NCI-H748 (cell line): Measurements from ENCODE around the gene ZNF74.
"Not testable (repeated sequence)": the region's sequence is repeated elsewhere in the genome, so short reads cannot be mapped to it uniquely, and the experiment has no call there.

Experiments used
- DNase-seq: peaks from one replicate; lab custom pipeline; 2025; ENCODE audit not compliant: unreplicated experiment; lab: John Stamatoyannopoulos, UW

Gene ZNF74

GRCh38 chr22:20399866-20400605, 6.1 kb downstream of the ZNF74 start:
- DNase-seq: no peak

GRCh38 chr22:20400606-20401375, 6.8 kb downstream of the ZNF74 start:
- no peak for DNase-seq

GRCh38 chr22:20401376-20402014, 7.5 kb downstream of the ZNF74 start:
- DNase-seq: no peak

GRCh38 chr22:20402960-20403778, 9.2 kb downstream of the ZNF74 start:
- DNase-seq: no peak

- DNase-seq: no peak
Observed at GRCh38 chr22:20403779-20404140, 9.8 kb downstream of the ZNF74 start.

- DNase-seq: no peak
Observed at GRCh38 chr22:20404881-20405280, 10.9 kb downstream of the ZNF74 start.

- no peak for DNase-seq
Observed at GRCh38 chr22:20405291-20405930, 11.5 kb downstream of the ZNF74 start.

- no peak for DNase-seq
Observed at GRCh38 chr22:20405931-20406685, 12.2 kb downstream of the ZNF74 start.

GRCh38 chr22:20406686-20407408, 12.9 kb downstream of the ZNF74 start:
- DNase-seq: no peak

GRCh38 chr22:20407829-20408228, 13.9 kb downstream of the ZNF74 start:
- no peak for DNase-seq

GRCh38 chr22:20408891-20409290, 14.9 kb downstream of the ZNF74 start:
- no peak for DNase-seq

GRCh38 chr22:20409385-20409784, 15.4 kb downstream of the ZNF74 start:
- DNase-seq: not testable (repeated sequence)

- DNase-seq: no peak
Observed at GRCh38 chr22:20412474-20413216, 18.7 kb downstream of the ZNF74 start.

GRCh38 chr22:20413217-20414058, 19.5 kb downstream of the ZNF74 start:
- DNase-seq: no peak

GRCh38 chr22:20414059-20414440, 20.1 kb downstream of the ZNF74 start:
- no peak for DNase-seq

- DNase-seq: no peak
Observed at GRCh38 chr22:20414450-20414849, 20.5 kb downstream of the ZNF74 start.

GRCh38 chr22:20415241-20415640, 21.3 kb downstream of the ZNF74 start:
- not testable (repeated sequence) for DNase-seq

GRCh38 chr22:20415699-20416098, 21.7 kb downstream of the ZNF74 start:
- DNase-seq: not testable (repeated sequence)
